Mammary epithelial cell (primary cell): ENCODE measurements around the gene HOXD3.

Source experiments
- EZH2 ChIP-seq: IDR thresholded peaks from 2 replicates; pipeline ENCODE4 v1.6.1; 2012; ENCODE audit warnings: low read length, inconsistent platforms, borderline replicate concordance
- TF ChIP-seq, protein P1 (sequence below), 2 donors: IDR thresholded peaks in 1 of 2; conservative IDR thresholded peaks in 1 of 2; 2 replicates each; pipeline ENCODE4 v1.5.1; 2011 to 2012; ENCODE audit warnings: inconsistent platforms in 2 of 2, low read length in 2 of 2, mild to moderate bottlenecking in 2 of 2, control low read depth in 1 of 2, low read depth in 1 of 2; ENCODE audit not compliant: insufficient read depth in 1 of 2; ENCODE audit errors: extremely low read depth in 1 of 2

DNA sequence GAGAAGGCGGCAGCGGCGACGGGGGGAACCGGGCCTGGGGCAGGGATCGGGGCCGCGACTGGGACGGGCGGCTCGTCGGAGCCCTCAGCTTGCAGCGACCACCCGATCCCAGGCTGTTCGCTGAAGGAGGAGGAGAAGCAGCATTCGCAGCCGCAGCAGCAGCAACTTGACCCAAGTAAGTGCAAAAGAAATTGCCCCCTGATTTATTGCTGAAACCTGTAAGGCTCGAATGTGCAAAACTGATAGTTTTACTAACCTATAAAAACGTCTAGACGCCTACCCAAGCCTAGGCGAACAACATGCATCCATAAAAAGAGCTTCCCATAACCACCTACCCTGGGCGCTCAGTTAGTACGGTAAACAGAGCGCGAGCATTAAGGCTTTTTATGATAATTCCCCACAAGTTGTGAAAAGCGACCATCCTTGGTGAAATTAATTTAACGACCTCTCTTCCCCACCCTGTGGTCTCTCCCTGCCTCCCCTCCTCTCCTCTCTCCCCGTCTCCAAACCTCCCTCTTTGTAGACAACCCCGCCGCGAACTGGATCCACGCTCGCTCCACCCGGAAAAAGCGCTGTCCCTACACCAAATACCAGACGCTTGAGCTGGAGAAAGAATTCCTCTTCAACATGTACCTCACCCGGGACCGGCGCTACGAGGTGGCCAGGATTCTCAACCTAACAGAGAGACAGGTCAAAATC lies 33.5 kb upstream of the HOXD3 start:
- TF ChIP-seq, protein P1, sequence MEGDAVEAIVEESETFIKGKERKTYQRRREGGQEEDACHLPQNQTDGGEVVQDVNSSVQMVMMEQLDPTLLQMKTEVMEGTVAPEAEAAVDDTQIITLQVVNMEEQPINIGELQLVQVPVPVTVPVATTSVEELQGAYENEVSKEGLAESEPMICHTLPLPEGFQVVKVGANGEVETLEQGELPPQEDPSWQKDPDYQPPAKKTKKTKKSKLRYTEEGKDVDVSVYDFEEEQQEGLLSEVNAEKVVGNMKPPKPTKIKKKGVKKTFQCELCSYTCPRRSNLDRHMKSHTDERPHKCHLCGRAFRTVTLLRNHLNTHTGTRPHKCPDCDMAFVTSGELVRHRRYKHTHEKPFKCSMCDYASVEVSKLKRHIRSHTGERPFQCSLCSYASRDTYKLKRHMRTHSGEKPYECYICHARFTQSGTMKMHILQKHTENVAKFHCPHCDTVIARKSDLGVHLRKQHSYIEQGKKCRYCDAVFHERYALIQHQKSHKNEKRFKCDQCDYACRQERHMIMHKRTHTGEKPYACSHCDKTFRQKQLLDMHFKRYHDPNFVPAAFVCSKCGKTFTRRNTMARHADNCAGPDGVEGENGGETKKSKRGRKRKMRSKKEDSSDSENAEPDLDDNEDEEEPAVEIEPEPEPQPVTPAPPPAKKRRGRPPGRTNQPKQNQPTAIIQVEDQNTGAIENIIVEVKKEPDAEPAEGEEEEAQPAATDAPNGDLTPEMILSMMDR (conservative IDR thresholded peaks at IDR 0.05 in 1 of 2, IDR thresholded peaks at IDR 0.05 in 1 of 2; ENCODE audit: extremely low read depth in 1 of 2, insufficient read depth in 1 of 2, low read depth in 1 of 2, low read length in 2 of 2) = no peak
- TF ChIP-seq EZH2 = peak; percentile 99
